Activated naive CD8-positive, alpha-beta T cell treated with anti-CD3 and anti-CD28 coated beads for 36 hours (primary cell): ENCODE results near the gene ARMC8. TPM values are rescaled to one million over a fixed set of nuclear protein-coding genes. Genes with fewer than 3 reads are reported as not detected.

Experiments
- DNase-seq: peaks from one replicate; pipeline ENCODE4 v3.0.0; 2021
- H3K27ac Mint-ChIP-seq: one replicate; pipeline ENCODE4 v1.8.0; 2022; ENCODE audit warnings: mild to moderate bottlenecking, moderate library complexity, mixed read lengths
- H3K27me3 Mint-ChIP-seq: one replicate; pipeline ENCODE4 v1.8.0; 2022; ENCODE audit warnings: mild to moderate bottlenecking, mixed read lengths
- H3K36me3 Mint-ChIP-seq: one replicate; pipeline ENCODE4 v1.8.0; 2021; ENCODE audit warnings: mild to moderate bottlenecking, mixed read lengths
- H3K4me1 Mint-ChIP-seq: one replicate; pipeline ENCODE4 v1.8.0; 2021; ENCODE audit warnings: mixed read lengths
- H3K4me3 Mint-ChIP-seq: one replicate; pipeline ENCODE4 v1.8.0; 2022; ENCODE audit warnings: mild to moderate bottlenecking, moderate library complexity, mixed read lengths
- H3K9me3 Mint-ChIP-seq: one replicate; pipeline ENCODE4 v1.8.0; 2022; ENCODE audit warnings: mixed read lengths
- total RNA-seq, 2 experiments: library from RNA; stranded (reverse); gene quantifications; one replicate each; pipeline ENCODE4 v1.2.3, GENCODE V29; 2021

Gene ARMC8
- total RNA-seq, 2 experiments from 2014 or later: 43.0 to 45.6 TPM

- H3K4me3 Mint-ChIP-seq: no peak overlapping the region
- H3K27ac Mint-ChIP-seq: no peak overlapping the region
- no peaks in the 10 kb centered on the region for H3K27me3 Mint-ChIP-seq
- peaks cover 11% of the 10 kb centered on the region for H3K4me1 Mint-ChIP-seq
- DNase-seq: no peak
- no peaks in the 10 kb centered on the region for H3K9me3 Mint-ChIP-seq
- peaks cover 13% of the 10 kb centered on the region for H3K36me3 Mint-ChIP-seq
These were observed 67.1 kb downstream of the ARMC8 start for GRCh38 chr3:138254216-138254615.

DNA sequence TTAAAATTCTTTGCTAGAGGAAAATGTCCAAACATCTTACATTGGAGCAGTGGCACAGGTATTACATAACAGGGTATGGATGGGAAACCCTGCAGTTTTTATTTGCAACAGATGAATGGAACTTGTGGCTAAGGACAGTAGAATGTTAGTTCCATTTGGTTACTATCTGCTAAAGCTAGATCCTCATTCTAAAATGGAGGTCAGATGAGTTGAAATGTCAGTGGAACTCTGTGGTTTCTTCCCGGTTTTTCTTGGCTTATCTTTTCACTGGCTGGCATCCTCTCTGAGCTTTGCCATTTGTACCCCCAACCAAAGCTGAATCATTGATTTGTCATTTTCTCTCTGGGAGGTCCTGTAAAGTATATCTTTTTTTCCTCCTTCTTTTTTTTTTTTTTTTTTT is 68.9 kb downstream of the ARMC8 start:
- Mint-ChIP-seq H3K27me3 (no peaks in the 10 kb centered on the region), H3K9me3 (no peaks in the 10 kb centered on the region), H3K4me3 (no peak overlapping the region), H3K4me1 (peaks cover 11% of the 10 kb centered on the region), H3K27ac (no peak overlapping the region), H3K36me3 (peaks cover 13% of the 10 kb centered on the region)
- no peak for DNase-seq

GRCh38 chr3:138257986-138258385 is 70.9 kb downstream of the ARMC8 start:
- H3K4me1 Mint-ChIP-seq: peaks cover 11% of the 10 kb centered on the region
- peaks cover 11% of the 10 kb centered on the region for H3K36me3 Mint-ChIP-seq
- no peaks in the 10 kb centered on the region for H3K9me3 Mint-ChIP-seq
- no peak overlapping the region for H3K27ac Mint-ChIP-seq
- no peaks in the 10 kb centered on the region for H3K27me3 Mint-ChIP-seq
- DNase-seq: no peak
- H3K4me3 Mint-ChIP-seq: no peak overlapping the region

GRCh38 chr3:138259126-138259525 is 72.0 kb downstream of the ARMC8 start:
- no peak overlapping the region for H3K27ac Mint-ChIP-seq
- no peaks in the 10 kb centered on the region for H3K27me3 Mint-ChIP-seq
- H3K4me1 Mint-ChIP-seq: peaks cover 11% of the 10 kb centered on the region
- H3K9me3 Mint-ChIP-seq: no peaks in the 10 kb centered on the region
- no peak for DNase-seq
- H3K4me3 Mint-ChIP-seq: no peak overlapping the region
- peaks cover 11% of the 10 kb centered on the region for H3K36me3 Mint-ChIP-seq

DNA sequence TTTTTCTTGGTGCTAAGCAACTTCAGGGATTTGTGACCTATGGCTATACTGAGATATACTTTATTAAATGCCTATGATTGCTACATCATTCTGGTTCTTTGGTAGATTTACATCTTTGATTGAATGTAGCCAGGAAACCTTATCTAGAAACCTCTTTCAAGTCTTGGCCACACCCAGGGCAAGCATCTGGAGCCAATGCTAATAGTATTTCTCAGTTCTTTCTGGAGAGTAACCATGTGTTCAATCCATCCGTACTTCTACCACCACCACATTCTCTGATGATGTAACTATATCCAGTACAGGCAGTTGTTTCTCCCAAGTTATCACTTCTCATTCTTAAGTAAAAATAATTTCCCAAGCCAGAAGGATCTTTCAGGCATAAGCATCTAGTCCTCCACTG is 73.5 kb downstream of the ARMC8 start:
- no peaks in the 10 kb centered on the region for H3K27me3 Mint-ChIP-seq
- H3K4me3 Mint-ChIP-seq: no peak overlapping the region
- DNase-seq: no peak
- no peaks in the 10 kb centered on the region for H3K9me3 Mint-ChIP-seq
- peaks cover 9% of the 10 kb centered on the region for H3K4me1 Mint-ChIP-seq
- H3K36me3 Mint-ChIP-seq: peaks cover 12% of the 10 kb centered on the region
- no peak overlapping the region for H3K27ac Mint-ChIP-seq

- H3K4me1 Mint-ChIP-seq: peaks cover 4% of the 10 kb centered on the region
These were observed 76.0 kb downstream of the ARMC8 start for GRCh38 chr3:138263104-138263503.

GRCh38 chr3:138265745-138266144 is 78.6 kb downstream of the ARMC8 start:
- H3K4me3 Mint-ChIP-seq: no peak overlapping the region
- H3K36me3 Mint-ChIP-seq: peaks cover 8% of the 10 kb centered on the region
- no peaks in the 10 kb centered on the region for H3K27me3 Mint-ChIP-seq
- DNase-seq: no peak
- no peaks in the 10 kb centered on the region for H3K4me1 Mint-ChIP-seq
- no peaks in the 10 kb centered on the region for H3K9me3 Mint-ChIP-seq
- H3K27ac Mint-ChIP-seq: no peak overlapping the region

More at GRCh38 chr3:138263104-138263503, 76.0 kb downstream of the ARMC8 start:
- peaks cover 6% of the 10 kb centered on the region for H3K36me3 Mint-ChIP-seq
- H3K9me3 Mint-ChIP-seq: no peaks in the 10 kb centered on the region
- no peak overlapping the region for H3K27ac Mint-ChIP-seq
- no peak for DNase-seq
- no peaks in the 10 kb centered on the region for H3K27me3 Mint-ChIP-seq
- no peak overlapping the region for H3K4me3 Mint-ChIP-seq

GRCh38 chr3:138267083-138267482 is 80.0 kb downstream of the ARMC8 start:
- Mint-ChIP-seq H3K4me3 (no peak overlapping the region), H3K27ac (no peak overlapping the region), H3K9me3 (no peaks in the 10 kb centered on the region), H3K4me1 (peaks cover 6% of the 10 kb centered on the region), H3K27me3 (no peaks in the 10 kb centered on the region), H3K36me3 (peaks cover 15% of the 10 kb centered on the region)
- no peak for DNase-seq

DNA sequence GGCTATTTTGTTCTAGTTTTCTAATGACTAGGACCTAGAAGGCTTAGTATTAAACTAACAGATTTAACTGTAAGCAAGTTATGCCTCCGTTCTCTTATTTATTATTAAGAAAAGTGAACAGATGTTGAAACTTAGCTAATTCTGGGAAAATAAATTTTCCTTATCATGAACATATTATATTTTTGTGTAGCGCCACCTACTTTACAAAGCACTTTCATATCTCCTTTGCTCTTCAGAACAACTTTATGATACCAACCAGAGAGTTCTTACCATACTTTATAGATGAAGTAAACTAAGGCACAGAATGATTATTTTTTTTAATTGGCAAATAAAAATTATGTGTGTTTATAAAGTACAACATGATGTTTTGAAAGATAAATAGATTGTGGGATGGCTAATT is 83.1 kb downstream of the ARMC8 start:
- Mint-ChIP-seq H3K4me1 (peaks cover 6% of the 10 kb centered on the region), H3K9me3 (no peaks in the 10 kb centered on the region), H3K4me3 (no peak overlapping the region), H3K27ac (no peak overlapping the region), H3K27me3 (no peaks in the 10 kb centered on the region), H3K36me3 (peaks cover 28% of the 10 kb centered on the region)
- no peak for DNase-seq

- DNase-seq: no peak
- no peaks in the 10 kb centered on the region for H3K9me3 Mint-ChIP-seq
- peak overlapping the region; percentile 12 for H3K27ac Mint-ChIP-seq
- H3K4me3 Mint-ChIP-seq: no peak overlapping the region
- no peaks in the 10 kb centered on the region for H3K27me3 Mint-ChIP-seq
- H3K36me3 Mint-ChIP-seq: peaks cover 23% of the 10 kb centered on the region
- peaks cover 6% of the 10 kb centered on the region for H3K4me1 Mint-ChIP-seq
These were observed 84.2 kb downstream of the ARMC8 start for GRCh38 chr3:138271189-138271794.

DNA sequence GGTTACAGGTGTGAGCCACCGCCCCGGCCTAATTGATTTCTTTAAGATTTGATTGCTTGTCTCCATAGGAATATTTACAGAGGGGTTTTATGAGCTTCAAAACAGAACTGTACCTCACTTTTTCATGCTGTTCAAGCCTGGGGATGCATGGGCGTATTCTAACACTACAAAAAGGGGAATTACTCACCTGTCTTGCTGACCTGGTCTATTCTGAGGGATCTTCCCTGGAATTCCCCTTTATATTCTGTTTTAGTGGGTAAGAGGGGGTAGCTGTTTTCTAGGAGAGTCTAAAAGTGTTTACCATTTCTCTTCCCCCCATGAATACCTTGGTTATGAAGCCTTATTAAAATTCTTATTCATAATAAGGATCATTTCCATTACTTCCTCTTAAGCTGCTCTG is 94.5 kb downstream of the ARMC8 start:
- no peak for DNase-seq
- Mint-ChIP-seq H3K27ac (peak overlapping the region; percentile 4), H3K9me3 (no peaks in the 10 kb centered on the region), H3K27me3 (no peaks in the 10 kb centered on the region), H3K4me1 (peaks cover 3% of the 10 kb centered on the region), H3K4me3 (no peak overlapping the region), H3K36me3 (peaks cover 7% of the 10 kb centered on the region)

GRCh38 chr3:138282836-138283235 is 95.7 kb downstream of the ARMC8 start:
- Mint-ChIP-seq H3K36me3 (peaks cover 6% of the 10 kb centered on the region), H3K4me1 (peaks cover 3% of the 10 kb centered on the region), H3K4me3 (no peak overlapping the region), H3K27me3 (no peaks in the 10 kb centered on the region), H3K27ac (no peak overlapping the region), H3K9me3 (no peaks in the 10 kb centered on the region)
- DNase-seq: no peak

- Mint-ChIP-seq H3K27me3 (no peaks in the 10 kb centered on the region), H3K9me3 (no peaks in the 10 kb centered on the region), H3K27ac (peak overlapping the region; percentile 6), H3K36me3 (peaks cover 6% of the 10 kb centered on the region), H3K4me1 (peaks cover 3% of the 10 kb centered on the region), H3K4me3 (no peak overlapping the region)
- DNase-seq: no peak
These were observed 97.0 kb downstream of the ARMC8 start for GRCh38 chr3:138284079-138284478.

GRCh38 chr3:138284957-138285477 is 97.9 kb downstream of the ARMC8 start:
- Mint-ChIP-seq H3K9me3 (no peaks in the 10 kb centered on the region), H3K36me3 (peaks cover 14% of the 10 kb centered on the region), H3K27me3 (no peaks in the 10 kb centered on the region), H3K4me1 (peaks cover 9% of the 10 kb centered on the region), H3K27ac (no peak overlapping the region), H3K4me3 (no peak overlapping the region)
- no peak for DNase-seq

DNA sequence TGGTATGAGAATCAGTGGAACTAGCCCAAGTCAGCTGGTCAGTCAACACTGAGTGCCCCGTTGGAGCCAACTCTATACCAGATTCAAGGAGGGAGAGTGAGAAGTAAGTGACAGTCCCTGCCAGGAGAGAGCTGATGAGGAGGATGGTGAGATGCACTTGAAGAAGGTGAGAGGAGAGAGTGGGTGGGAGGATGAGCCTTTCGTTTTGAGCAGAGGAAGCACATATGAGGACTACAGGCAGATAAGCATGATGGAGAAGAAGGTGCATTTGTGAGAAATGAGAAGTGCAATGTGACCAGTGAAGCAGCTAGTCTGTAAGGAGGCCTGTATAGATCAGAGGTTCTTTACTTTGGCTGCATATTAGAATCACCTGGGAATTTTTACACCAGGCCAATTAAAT is 102.2 kb downstream of the ARMC8 start:
- Mint-ChIP-seq H3K27ac (no peak overlapping the region), H3K9me3 (no peaks in the 10 kb centered on the region), H3K27me3 (no peaks in the 10 kb centered on the region), H3K36me3 (peaks cover 26% of the 10 kb centered on the region), H3K4me1 (peaks cover 6% of the 10 kb centered on the region), H3K4me3 (no peak overlapping the region)
- no peak for DNase-seq

DNA sequence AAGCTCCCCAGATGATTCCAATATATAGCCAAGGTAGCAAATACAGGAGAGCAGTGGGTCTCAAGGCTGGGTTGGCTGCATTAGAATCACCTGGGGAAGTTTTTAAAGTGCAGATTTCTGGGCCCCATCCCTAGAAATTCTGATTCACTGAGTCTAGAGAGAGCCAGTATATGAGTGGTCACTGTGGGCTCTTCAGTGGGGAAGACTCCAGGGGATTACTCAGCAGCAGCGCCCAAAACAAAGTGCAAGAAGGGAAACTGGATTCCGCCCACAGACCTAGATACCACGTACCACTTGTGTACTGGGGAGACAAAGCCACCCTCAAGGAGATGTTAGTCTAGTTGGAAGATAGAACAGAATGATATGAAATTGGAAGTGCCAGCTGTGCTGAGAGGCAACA is 102.6 kb downstream of the ARMC8 start:
- Mint-ChIP-seq H3K4me3 (no peak overlapping the region), H3K9me3 (no peaks in the 10 kb centered on the region), H3K27ac (peak overlapping the region; percentile 9), H3K4me1 (peaks cover 6% of the 10 kb centered on the region), H3K36me3 (peaks cover 26% of the 10 kb centered on the region), H3K27me3 (no peaks in the 10 kb centered on the region)
- no peak for DNase-seq
